ENCODE data around the gene ZNHIT2. TPM values are rescaled to one million over a fixed set of nuclear protein-coding genes. Genes with fewer than 3 reads are reported as not detected.
A peak's percentile ranks its signal among the peaks of the same experiment; 100 is the strongest.

ZNHIT2 gene
- total RNA-seq, 2 experiments from 2014 or later, result 11.5 to 12.7 TPM

GRCh38 chr11:65086809-65087208 is 30.7 kb downstream of the ZNHIT2 start:
- intact Hi-C loops (cut with micrococcal nuclease), result no loop called here
- no peak for TF ChIP-seq CTCF (IDR thresholded peaks at IDR 0.05)
- peaks cover 23% of the 10 kb centered on the region for H3K4me1 Mint-ChIP-seq (ENCODE audit: low read depth)
- peaks cover 31% of the 10 kb centered on the region for H3K36me3 Mint-ChIP-seq (ENCODE audit: low read depth)
- no peak for DNase-seq
- no peaks in the 10 kb centered on the region for H3K27me3 Mint-ChIP-seq
- CTCF ChIA-PET, result no interaction called here
- H3K27ac Mint-ChIP-seq, result no peak overlapping the region
- H3K4me3 Mint-ChIP-seq, result no peak overlapping the region
- H3K9me3 Mint-ChIP-seq, result no peaks in the 10 kb centered on the region
- POLR2A ChIA-PET, result interaction anchor here (1.1 to 20.0 kb wide), 4 partner anchors 9 to 323 kb away, joined by 3 to 294 read pairs (median 15); partner anchors contain the start of genes FAU, MRPL49, TM7SF2 and VPS51
- ATAC-seq, result no peak

- POLR2A ChIA-PET, result interaction anchor here (0.9 to 3.5 kb wide), 3 partner anchors 10 to 71 kb away, joined by 3 to 24 read pairs (median 4); partner anchors contain the start of genes ARL2 and VPS51
- Mint-ChIP-seq H3K9me3 (no peaks in the 10 kb centered on the region), H3K27me3 (no peaks in the 10 kb centered on the region), H3K4me3 (peak overlapping the region; percentile 99), H3K4me1 (ENCODE audit: low read depth) (peaks cover 29% of the 10 kb centered on the region), H3K27ac (peak overlapping the region; percentile 98), H3K36me3 (ENCODE audit: low read depth) (peaks cover 42% of the 10 kb centered on the region)
- ATAC-seq (no peak), DNase-seq (no peak)
- intact Hi-C loops (cut with micrococcal nuclease), result no loop called here
- CTCF ChIA-PET, result interaction anchor here (1.6 kb wide), 1 partner anchor 25 kb away, joined by 7 read pairs; no protein-coding TSS in a partner anchor
- no peak for TF ChIP-seq CTCF (IDR thresholded peaks at IDR 0.05)
Measured at GRCh38 chr11:65085446-65085845, 32.1 kb downstream of the ZNHIT2 start.

GRCh38 chr11:65084598-65085375 is 32.7 kb downstream of the ZNHIT2 start:
- ChIA-PET POLR2A (interaction anchor here (0.9 to 3.5 kb wide), 3 partner anchors 11 to 71 kb away, joined by 3 to 24 read pairs (median 4); partner anchors contain the start of genes ARL2 and VPS51), CTCF (interaction anchor here (1.6 kb wide), 1 partner anchor 25 kb away, joined by 7 read pairs; no protein-coding TSS in a partner anchor)
- DNase-seq (no peak), ATAC-seq (peak; percentile 26)
- no peaks in the 10 kb centered on the region for H3K9me3 Mint-ChIP-seq
- no peak for TF ChIP-seq CTCF (IDR thresholded peaks at IDR 0.05)
- peaks cover 46% of the 10 kb centered on the region for H3K36me3 Mint-ChIP-seq (ENCODE audit: low read depth)
- H3K4me3 Mint-ChIP-seq, result peak overlapping the region; percentile 99
- intact Hi-C loops (cut with micrococcal nuclease), result loop anchor here (5.0 kb wide), 1 partner anchor 62 kb away; no protein-coding TSS in a partner anchor
- H3K27ac Mint-ChIP-seq, result peak overlapping the region; percentile 98
- peaks cover 32% of the 10 kb centered on the region for H3K4me1 Mint-ChIP-seq (ENCODE audit: low read depth)
- H3K27me3 Mint-ChIP-seq, result no peaks in the 10 kb centered on the region

GRCh38 chr11:65083834-65084597 is 33.5 kb downstream of the ZNHIT2 start, which contains the start of the genes CDCA5 and ZFPL1:
Gene CDCA5, minus strand, starts transcription at chr11:65084040. Its CDS starts 62 bp downstream, at chr11:65083978.
Gene ZFPL1, plus strand, starts transcription at chr11:65084222. Its CDS starts 477 bp downstream, at chr11:65084699.
- ChIA-PET POLR2A (interaction anchor here (0.6 to 2.6 kb wide), 13 partner anchors 8 to 643 kb away, joined by 3 to 13 read pairs (median 4); partner anchors contain the start of genes SAC3D1, SNX15, VPS51 and ZNHIT2), CTCF (interaction anchor here (1.4 to 1.6 kb wide), 5 partner anchors 15 to 70 kb away, joined by 5 to 10 read pairs (median 6); partner anchors contain the start of genes ARL2, FAU, MRPL49 and ZNHIT2)
- TF ChIP-seq CTCF (IDR thresholded peaks at IDR 0.05), result no peak
- ATAC-seq, result peak; percentile 82
- peak within 1 kb of the TSS; percentile 98 for H3K27ac Mint-ChIP-seq
- peaks cover 35% of the 10 kb centered on the region for H3K4me1 Mint-ChIP-seq (ENCODE audit: low read depth)
- peak within 1 kb of the TSS; percentile 99 for H3K4me3 Mint-ChIP-seq
- DNase-seq, result peak; percentile 96
- H3K9me3 Mint-ChIP-seq, result no peaks in the 10 kb centered on the region
- H3K36me3 Mint-ChIP-seq (ENCODE audit: low read depth), result peaks cover 49% of the 10 kb centered on the region
- intact Hi-C loops (cut with micrococcal nuclease), result loop anchor here (5.0 kb wide), 1 partner anchor 62 kb away; no protein-coding TSS in a partner anchor
- no peaks in the 10 kb centered on the region for H3K27me3 Mint-ChIP-seq
